Skin of body (tissue), 2 donors: ENCODE data around the gene PFKFB2. TPM values are rescaled to one million over a fixed set of nuclear protein-coding genes. Genes with fewer than 3 reads are reported as not detected.

Experiments
- DNase-seq: peaks from one replicate; lab custom pipeline; 2025; lab: John Stamatoyannopoulos, UW
- total RNA-seq: library from RNA; depleted of rRNA; stranded (reverse); fragments of >200 nt; gene quantifications from one replicate; pipeline ENCODE4 v1.2.3, GENCODE V29; 2014

PFKFB2 gene
- total RNA-seq, 1 donor from 2014 or later, result 9.4 TPM

DNA sequence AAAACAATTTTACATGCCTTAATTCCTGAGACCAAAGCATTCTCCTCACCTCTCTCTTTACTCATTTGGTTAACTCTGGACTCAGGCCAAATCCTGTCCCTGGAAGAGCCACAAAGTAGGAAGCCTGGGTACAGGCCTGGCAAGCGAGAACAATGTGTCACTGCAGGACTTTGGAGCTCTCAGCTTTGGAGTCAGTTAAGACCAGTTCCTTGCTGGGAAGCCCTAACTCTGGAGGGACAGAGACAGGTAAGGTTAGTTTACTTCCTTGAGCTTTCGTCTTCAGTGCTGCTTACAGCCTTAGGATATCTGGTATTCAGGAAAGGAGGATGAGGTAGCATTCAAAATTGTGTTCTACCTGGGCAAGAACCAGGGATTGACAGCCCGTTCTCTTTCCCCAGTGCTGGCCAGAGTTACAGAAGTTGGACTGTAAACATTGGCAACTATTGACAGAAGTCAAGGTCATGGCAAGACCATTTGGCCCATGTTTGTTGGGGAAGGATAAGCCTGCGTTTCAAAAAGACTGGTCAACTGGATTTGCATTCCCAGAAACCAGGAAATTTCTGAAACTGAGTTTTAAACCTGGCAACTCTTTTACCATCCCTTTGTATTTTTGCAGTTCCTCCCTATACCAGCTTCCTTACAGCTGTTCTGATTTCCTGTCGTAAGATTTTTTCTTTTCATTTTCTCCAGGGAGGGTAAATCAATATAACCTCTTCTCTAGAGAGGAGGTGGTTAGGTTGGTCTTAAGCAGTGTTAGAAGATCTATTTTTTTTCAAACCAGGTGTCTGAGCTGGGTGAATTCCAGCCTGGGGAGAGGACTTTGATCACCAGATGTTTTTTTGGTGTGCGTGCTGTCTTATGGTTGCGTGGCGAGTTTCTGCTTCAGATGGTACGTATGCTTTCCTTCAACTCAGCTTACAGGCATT lies 35.9 kb downstream of the PFKFB2 start, which contains the start of gene C4BPB:
Gene C4BPB (plus strand): TSS at position 160 of the 926 bp plus-strand sequence. CDS start 672 bp downstream, at position 832.
- no peak for DNase-seq

GRCh38 chr1:207089627-207090355 lies 36.7 kb downstream of the PFKFB2 start:
- DNase-seq, result no peak

GRCh38 chr1:207091200-207091908 lies 38.3 kb downstream of the PFKFB2 start:
- DNase-seq, result no peak

DNA sequence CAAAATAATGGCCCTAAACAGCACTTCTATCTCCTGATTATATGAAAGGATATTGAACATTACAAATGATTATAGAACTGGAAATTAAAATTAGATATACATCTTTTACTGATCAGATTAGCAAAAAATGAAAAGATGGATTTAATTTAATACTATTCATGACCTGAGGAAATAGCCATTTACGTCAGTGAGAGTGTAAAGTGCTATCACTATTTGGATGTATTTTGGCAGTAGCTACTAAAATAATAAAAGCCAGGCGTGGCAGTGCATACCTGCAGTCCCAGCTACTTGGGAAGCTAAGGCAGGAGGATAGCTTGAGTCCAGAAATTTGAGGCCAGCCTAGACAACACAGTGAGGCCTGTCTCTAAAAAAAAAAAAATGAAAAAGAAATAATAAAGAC lies 40.9 kb downstream of the PFKFB2 start:
- DNase-seq, result no peak

DNA sequence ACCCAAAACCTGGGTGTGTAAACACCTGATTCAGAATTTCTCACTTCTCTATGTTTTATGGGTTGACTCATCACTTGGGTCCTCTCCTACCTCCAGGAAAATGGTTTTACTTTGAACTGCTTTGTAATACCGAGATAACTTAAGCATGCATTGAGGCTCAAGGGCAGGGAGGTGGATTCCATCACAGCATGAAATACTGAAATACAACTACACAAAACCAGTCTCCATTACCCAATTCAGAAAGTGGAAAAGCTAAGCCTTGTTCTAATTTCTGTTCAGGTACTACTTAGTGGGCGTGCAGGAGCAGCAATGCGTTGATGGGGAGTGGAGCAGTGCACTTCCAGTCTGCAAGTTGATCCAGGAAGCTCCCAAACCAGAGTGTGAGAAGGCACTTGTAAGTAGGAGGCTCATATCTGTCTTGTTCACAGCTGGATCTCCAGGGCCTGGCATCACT lies 44.8 kb downstream of the PFKFB2 start:
- DNase-seq, result no peak

- DNase-seq, result no peak
Measured at GRCh38 chr1:207101720-207102119, 48.6 kb downstream of the PFKFB2 start.

DNA sequence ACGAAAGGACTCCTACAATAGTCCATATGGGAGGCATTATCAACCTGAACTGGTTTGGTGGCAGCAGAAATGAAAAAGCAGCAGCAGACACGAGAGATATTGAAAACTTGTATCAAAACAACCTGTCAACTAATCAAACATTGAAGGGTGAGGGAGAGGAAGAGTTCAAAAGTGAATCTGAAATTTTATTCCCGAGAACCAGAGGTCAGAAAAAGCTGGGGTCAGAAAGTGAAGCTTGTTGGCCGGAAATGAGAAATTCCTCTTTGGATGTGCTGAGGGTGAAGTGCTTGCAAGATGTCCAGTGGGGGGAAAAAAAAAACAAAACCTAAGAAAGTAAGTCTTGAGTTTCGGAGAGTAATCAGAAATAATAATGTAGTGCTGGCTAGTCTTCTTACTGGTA lies 49.1 kb downstream of the PFKFB2 start:
- no peak for DNase-seq

DNA sequence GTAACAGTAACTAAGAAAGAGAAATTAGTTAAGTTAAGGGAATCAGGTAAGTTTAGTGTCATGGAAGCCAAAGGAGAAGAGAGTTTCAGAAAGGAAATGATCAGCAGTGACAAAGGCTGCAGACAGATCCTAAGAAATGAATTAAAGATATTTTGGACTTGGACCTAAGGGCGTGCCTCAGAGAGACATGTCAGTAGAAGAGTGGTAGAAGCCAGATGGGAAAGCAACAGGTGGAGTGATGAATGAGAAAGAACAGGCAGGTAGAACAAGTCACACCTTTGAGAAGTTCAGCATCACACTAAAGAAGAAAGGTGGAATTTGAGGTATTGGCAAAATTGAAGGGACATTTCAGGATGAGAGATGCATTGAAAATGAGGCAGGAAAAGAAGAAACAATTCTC lies 49.6 kb downstream of the PFKFB2 start:
- no peak for DNase-seq

DNA sequence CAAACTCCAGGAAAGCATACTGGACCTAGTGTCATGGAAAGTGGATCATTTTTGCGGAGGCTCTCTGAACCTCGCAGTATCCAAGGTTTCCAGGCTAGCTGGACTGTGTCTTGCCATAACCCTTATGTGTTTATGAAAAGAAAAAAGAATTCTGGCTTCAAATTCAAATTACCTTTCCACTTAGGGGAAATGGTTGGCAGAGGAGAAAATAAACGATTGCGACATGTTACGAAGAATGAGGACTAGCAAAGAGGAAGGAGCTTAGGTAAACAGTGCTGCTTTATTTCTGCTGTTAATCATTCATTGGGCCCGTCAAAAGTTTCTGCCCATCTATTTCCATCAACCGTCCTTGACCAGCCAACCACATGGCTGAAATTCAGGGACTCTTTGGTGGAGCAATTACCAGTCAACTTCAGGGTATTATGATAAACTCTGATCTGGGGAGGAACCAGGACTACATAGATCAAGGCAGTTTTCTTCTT lies 50.9 kb downstream of the PFKFB2 start, which contains the start of gene C4BPA:
Gene C4BPA (plus strand): TSS at position 342 of the 482 bp plus-strand sequence. CDS start 8,793 bp downstream, outside the sequence.
- no peak for DNase-seq

DNA sequence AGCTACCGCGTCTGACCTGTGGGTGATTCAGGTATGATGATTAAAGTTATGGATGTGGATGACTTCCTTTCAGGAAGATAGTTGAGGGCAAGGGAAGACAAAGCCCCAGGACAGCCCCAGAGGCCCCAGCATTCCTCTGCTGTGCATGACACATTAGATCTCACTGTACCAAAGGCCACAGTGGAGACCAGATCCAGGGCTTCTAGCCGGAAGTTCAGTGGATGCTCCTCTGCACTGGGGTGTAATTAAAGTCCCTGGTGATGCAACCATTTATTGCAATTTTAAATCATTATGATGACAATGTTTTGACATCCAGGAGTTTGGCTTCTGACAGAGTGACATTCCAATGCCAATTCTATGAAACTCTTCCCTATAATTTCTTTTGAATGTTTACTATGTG lies 55.9 kb downstream of the PFKFB2 start:
- DNase-seq, result no peak

DNA sequence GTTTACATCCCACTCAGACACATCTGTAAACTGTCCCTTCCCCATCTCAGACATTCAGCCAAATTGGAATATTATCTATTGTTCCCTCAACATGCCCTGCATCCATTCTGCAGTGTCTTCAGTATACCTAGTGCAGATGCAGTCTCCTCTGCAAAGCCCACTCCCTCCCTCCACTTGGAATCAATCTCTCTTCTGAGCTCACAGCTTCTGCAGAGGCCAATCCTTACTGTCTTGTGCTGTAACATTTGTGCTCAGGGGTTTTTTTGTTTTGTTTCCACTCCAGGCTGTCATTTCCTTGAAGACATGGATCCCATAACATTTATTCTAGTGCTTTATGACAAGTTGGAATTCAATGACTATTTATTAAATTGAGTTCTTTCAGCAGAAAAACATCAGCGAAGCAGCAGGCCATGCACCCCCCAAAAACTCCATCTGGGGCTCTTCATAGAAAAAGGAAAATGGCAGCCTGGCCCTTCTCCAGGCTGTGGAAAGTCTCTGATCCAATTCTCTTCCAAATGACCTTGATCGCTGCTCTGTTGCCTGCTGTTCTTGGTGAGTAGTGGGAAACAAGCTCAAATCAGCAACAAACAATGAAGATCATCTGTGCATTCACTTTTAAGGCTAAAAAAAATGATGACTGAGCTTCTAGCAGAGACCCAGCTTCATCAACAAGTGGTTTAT lies 59.7 kb downstream of the PFKFB2 start:
- no peak for DNase-seq

GRCh38 chr1:207115269-207115668 lies 62.2 kb downstream of the PFKFB2 start:
- DNase-seq, result no peak

GRCh38 chr1:207124389-207124788 lies 71.3 kb downstream of the PFKFB2 start:
- DNase-seq, result no peak

- DNase-seq, result no peak
Measured at GRCh38 chr1:207128336-207128921, 75.4 kb downstream of the PFKFB2 start.

- DNase-seq, result no peak
Measured at GRCh38 chr1:207129053-207129452, 76.0 kb downstream of the PFKFB2 start.

Other genes starting within 250 kb of the PFKFB2 start
- gene IL20, start 187.7 kb upstream of the PFKFB2 start, total RNA-seq, result 0.59 TPM
- gene IL24, start 155.8 kb upstream of the PFKFB2 start, total RNA-seq, result not detected
- 0.69 TPM for gene FCMR, start 131.3 kb upstream of the PFKFB2 start, total RNA-seq
- gene PIGR, start 106.8 kb upstream of the PFKFB2 start, total RNA-seq, result not detected
- gene FCAMR, start 82.8 kb upstream of the PFKFB2 start, total RNA-seq, result not detected
- gene C1orf116, start 20.5 kb upstream of the PFKFB2 start, total RNA-seq, result 6.4 TPM
- gene YOD1, start 2.1 kb upstream of the PFKFB2 start, total RNA-seq, result 27.8 TPM
- gene C4BPB, start 35.6 kb downstream of the PFKFB2 start, total RNA-seq, result 0.30 TPM
- gene C4BPA, start 51.0 kb downstream of the PFKFB2 start, total RNA-seq, result 0.39 TPM